OCI-LY3 (cell line): Measurements from ENCODE around the gene CAMK2A.

Source experiments
- H2AFZ ChIP-seq: fragments of 200-600, 300-600 bp; shearing (Covaris generic); 2 replicates; pipeline ENCODE4 v1.6.0; 2014; ENCODE audit warnings: antibody characterized with exemption, low read depth, low read length
- H3K27ac ChIP-seq: fragments of 200-600, 300-600 bp; sonication (generic); 2 replicates; pipeline ENCODE4 v1.5.1; 2014; ENCODE audit warnings: mild to moderate bottlenecking, low read length, moderate library complexity, mixed read lengths
- H3K27me3 ChIP-seq: fragments of 200-600, 300-600 bp; sonication (generic); 2 replicates; pipeline ENCODE4 v1.6.1; 2014; ENCODE audit warnings: low read depth, low read length, mixed read lengths
- H3K36me3 ChIP-seq: fragments of 200-600, 300-600 bp; sonication (generic); replicated peaks from 2 replicates; pipeline ENCODE3; 2014; ENCODE audit warnings: low read depth, low read length, mixed read lengths
- H3K4me1 ChIP-seq: fragments of 300-600, 200-600 bp; sonication (generic); 2 replicates; pipeline ENCODE4 v1.6.1; 2014; ENCODE audit warnings: low read length, mixed read lengths
- H3K4me2 ChIP-seq: fragments of 200-600, 300-600 bp; sonication (generic); 2 replicates; pipeline ENCODE4 v1.6.1; 2014; ENCODE audit warnings: low read length, mixed read lengths
- H3K4me3 ChIP-seq: fragments of 300-600, 200-600 bp; sonication (generic); 2 replicates; pipeline ENCODE4 v1.5.1; 2014; ENCODE audit warnings: antibody characterized with exemption, mild to moderate bottlenecking, low read length, moderate library complexity
- H3K79me2 ChIP-seq: fragments of 300-600, 200-600 bp; shearing (Covaris generic); 2 replicates; pipeline ENCODE4 v1.6.1; 2014; ENCODE audit warnings: mild to moderate bottlenecking, low read length, mixed read lengths
- H3K9ac ChIP-seq: fragments of 300-600, 200-600 bp; shearing (Covaris generic); 2 replicates; pipeline ENCODE4 v1.6.0; 2014; ENCODE audit warnings: mild to moderate bottlenecking, low read length, moderate library complexity
- H3K9me3 ChIP-seq: fragments of 200-600, 300-600 bp; shearing (Covaris generic); 2 replicates; pipeline ENCODE4 v1.6.1; 2014; ENCODE audit warnings: low read length, mixed read lengths; ENCODE audit not compliant: insufficient read depth
- H4K20me1 ChIP-seq: fragments of 200-600, 300-600 bp; sonication (generic); 2 replicates; pipeline ENCODE4 v1.6.1; 2016; ENCODE audit warnings: low read length, mixed read lengths; ENCODE audit not compliant: insufficient read depth
- EZH2phosphoT487 ChIP-seq: fragments of 200-600 bp; shearing (Covaris generic); IDR thresholded peaks from 2 replicates; pipeline ENCODE4 v1.6.1; 2018; ENCODE audit warnings: antibody characterized with exemption, mixed run types, low read depth
- TF ChIP-seq, protein P1 (sequence below): fragments of 200-600, 300-600 bp; sonication (generic); IDR thresholded peaks from 2 replicates; pipeline ENCODE4 v1.5.1; 2014; ENCODE audit warnings: antibody characterized with exemption, low read length, low read depth

Gene CAMK2A

GRCh38 chr5:150333400-150333799, 43.8 kb upstream of the CAMK2A start:
- Histone ChIP-seq H3K9ac (no peak overlapping the region), H3K79me2 (no peaks in the 10 kb centered on the region), H2AFZ (no peak overlapping the region), H3K27me3 (no peaks in the 10 kb centered on the region), H3K4me3 (no peak overlapping the region), H3K27ac (no peak overlapping the region), H3K36me3 (no peaks in the 10 kb centered on the region), H3K9me3 (no peaks in the 10 kb centered on the region), H3K4me2 (no peak overlapping the region), H4K20me1 (no peaks in the 10 kb centered on the region), H3K4me1 (no peaks in the 10 kb centered on the region)
- TF ChIP-seq, protein P1, sequence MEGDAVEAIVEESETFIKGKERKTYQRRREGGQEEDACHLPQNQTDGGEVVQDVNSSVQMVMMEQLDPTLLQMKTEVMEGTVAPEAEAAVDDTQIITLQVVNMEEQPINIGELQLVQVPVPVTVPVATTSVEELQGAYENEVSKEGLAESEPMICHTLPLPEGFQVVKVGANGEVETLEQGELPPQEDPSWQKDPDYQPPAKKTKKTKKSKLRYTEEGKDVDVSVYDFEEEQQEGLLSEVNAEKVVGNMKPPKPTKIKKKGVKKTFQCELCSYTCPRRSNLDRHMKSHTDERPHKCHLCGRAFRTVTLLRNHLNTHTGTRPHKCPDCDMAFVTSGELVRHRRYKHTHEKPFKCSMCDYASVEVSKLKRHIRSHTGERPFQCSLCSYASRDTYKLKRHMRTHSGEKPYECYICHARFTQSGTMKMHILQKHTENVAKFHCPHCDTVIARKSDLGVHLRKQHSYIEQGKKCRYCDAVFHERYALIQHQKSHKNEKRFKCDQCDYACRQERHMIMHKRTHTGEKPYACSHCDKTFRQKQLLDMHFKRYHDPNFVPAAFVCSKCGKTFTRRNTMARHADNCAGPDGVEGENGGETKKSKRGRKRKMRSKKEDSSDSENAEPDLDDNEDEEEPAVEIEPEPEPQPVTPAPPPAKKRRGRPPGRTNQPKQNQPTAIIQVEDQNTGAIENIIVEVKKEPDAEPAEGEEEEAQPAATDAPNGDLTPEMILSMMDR = no peak
- TF ChIP-seq EZH2phosphoT487 = no peak

DNA sequence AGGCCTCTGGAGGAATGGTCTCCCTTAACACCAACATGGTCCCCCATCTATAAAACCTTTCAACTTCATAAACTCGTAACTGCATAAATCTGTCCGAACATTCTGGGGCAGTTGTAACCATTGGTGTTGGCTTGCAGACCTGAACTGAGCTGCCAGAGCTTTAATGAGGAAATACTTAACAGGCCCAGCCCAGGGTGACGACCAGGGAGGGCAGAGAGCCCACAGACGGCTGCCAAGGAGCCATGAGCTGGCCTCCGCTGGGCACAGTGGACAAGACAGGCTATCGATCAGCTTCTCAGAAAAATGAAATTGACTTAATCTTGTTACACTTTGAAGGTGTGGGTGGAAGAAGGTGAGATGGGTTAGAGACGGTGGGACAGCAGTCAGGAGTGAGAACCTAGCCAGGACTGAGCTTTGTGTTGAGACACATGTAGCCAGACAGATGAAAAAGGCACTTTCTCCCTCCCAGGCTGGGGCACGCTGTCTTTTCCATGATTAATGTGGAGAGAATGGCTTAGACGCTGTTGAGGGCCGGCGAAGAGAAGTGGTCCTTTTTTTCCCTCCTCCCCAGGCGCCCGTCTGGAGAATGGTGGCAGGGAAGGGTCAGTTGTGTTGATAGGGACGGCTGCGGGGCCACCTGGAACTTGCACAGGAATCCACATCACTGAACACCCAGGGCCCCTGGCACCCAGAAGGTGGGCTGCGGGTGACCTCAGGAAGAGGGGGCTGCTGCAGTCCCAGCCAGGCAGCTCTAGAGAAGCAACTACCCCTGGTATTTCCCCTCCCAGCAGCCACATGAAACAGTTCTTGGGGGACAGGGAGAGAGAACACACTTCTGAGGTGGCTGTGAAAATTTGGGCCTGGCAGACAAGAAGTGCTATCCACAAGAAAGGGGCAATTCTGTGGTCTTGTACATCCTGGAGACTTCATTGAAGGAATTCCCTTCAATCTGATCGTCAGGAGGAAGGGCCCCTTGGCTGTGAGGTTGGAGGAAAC, 40.6 kb upstream of the CAMK2A start:
- TF ChIP-seq EZH2phosphoT487 = no peak
- TF ChIP-seq, protein P1 = no peak

DNA sequence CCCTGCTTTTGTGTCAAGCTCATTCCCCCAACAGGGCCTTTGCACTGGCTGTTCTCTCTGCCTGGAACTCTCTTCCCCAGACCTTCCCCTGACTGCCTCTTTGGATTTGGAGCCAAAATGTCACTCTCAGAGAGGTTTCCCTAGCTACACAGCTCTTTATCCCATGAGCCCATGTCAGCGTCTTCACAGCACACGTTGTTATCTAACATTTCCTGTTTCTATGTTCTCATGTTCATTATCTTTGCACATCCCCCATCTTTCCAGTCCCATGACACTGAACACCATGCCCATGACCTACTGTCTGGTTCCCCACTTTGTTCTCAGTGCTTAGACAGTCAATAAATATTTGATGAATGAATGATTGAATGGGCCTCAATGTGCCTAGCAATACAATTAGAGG, 39.5 kb upstream of the CAMK2A start:
- Histone ChIP-seq H3K4me3 (no peak overlapping the region), H3K79me2 (no peaks in the 10 kb centered on the region), H3K27ac (no peak overlapping the region), H3K4me1 (no peaks in the 10 kb centered on the region), H3K36me3 (no peaks in the 10 kb centered on the region), H3K9me3 (no peaks in the 10 kb centered on the region), H3K4me2 (no peak overlapping the region), H3K9ac (no peak overlapping the region), H3K27me3 (no peaks in the 10 kb centered on the region; the same call in 1 of the 2 replicates), H2AFZ (no peak overlapping the region), H4K20me1 (no peaks in the 10 kb centered on the region)
- TF ChIP-seq, protein P1 = no peak
- TF ChIP-seq EZH2phosphoT487 = no peak

More for the DNA sequence above, 40.6 kb upstream of the CAMK2A start:
- no peak overlapping the region for H3K4me2 ChIP-seq
- H3K4me3 ChIP-seq = no peak overlapping the region
- no peak overlapping the region for H3K27ac ChIP-seq
- no peaks in the 10 kb centered on the region for H3K36me3 ChIP-seq
- no peaks in the 10 kb centered on the region for H4K20me1 ChIP-seq
- no peak overlapping the region for H3K9ac ChIP-seq
- no peaks in the 10 kb centered on the region for H3K79me2 ChIP-seq
- no peaks in the 10 kb centered on the region; the same call in 1 of the 2 replicates for H3K27me3 ChIP-seq
- H2AFZ ChIP-seq = no peak overlapping the region
- H3K4me1 ChIP-seq = no peaks in the 10 kb centered on the region
- no peaks in the 10 kb centered on the region for H3K9me3 ChIP-seq

- no peak for TF ChIP-seq EZH2phosphoT487
- TF ChIP-seq, protein P1 = no peak
- H3K9me3 ChIP-seq = no peaks in the 10 kb centered on the region
- H3K9ac ChIP-seq = no peak overlapping the region
- H3K27me3 ChIP-seq = no peaks in the 10 kb centered on the region; the same call in 1 of the 2 replicates
- H3K4me2 ChIP-seq = no peak overlapping the region
- H3K79me2 ChIP-seq = no peaks in the 10 kb centered on the region
- H3K4me1 ChIP-seq = no peaks in the 10 kb centered on the region
- H4K20me1 ChIP-seq = no peaks in the 10 kb centered on the region
- H3K4me3 ChIP-seq = no peak overlapping the region
- H2AFZ ChIP-seq = no peak overlapping the region
- H3K27ac ChIP-seq = no peak overlapping the region
- no peaks in the 10 kb centered on the region for H3K36me3 ChIP-seq
These were observed 38.9 kb upstream of the CAMK2A start for GRCh38 chr5:150328515-150328914.
